ENCODE data around the gene PAPLN.

DNA sequence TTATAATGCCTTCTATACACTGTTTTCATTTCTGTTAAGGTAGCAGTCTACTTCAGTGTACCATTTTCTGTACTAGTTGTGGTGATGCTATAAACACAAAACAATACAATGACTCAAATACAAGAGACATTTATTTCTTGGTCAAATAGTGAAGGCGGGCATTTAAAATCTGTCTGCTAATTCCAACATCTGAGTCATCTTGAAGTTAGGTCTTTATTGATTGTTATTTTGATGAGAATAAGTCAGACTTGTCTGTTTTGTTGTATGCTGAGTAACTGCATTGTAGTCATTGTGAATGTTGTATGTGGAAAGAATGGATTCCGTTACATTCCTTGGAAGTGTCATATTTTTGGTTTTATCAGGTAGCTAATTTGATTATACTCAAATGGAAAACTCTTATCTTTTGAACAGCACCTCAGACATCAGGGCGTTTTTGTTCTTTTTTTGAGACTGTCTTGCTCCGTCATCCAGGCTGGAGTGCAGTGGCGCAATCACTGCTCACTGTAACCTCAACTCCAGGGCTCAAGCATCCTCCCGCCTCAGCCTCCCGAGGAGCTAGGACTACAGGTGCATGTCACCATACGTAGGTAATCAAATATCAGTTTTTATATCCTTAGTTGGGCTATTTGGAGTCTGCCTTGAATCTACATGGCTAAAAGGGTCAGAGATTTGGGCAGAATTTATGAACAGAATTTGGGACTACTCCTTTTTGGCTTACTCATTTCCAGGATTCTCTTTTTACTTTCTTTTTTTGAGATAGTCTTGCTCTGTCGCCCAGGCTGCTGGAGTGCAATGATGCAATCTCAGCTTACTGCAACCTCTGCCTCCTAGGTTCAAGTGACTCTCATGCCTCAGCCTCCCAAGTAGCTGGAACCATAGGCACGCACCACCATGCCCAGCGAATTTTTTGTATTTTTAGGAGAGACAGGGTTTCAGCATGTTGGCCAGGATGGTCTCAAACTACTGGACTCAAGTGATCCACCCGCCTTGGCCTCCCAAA lies 56.8 kb downstream of the PAPLN start:
- no peak for TF ChIP-seq POLR2A (IDR thresholded peaks at IDR 0.05)
- TF ChIP-seq CTCF (IDR thresholded peaks at IDR 0.05), result no peak

Data from testis (tissue), 2 donors.